ENCODE data around the gene DGKD.

The DGKD gene

GRCh38 chr2:233481368-233482142 is 127.3 kb downstream of the DGKD start:
- no peak for DNase-seq

DNA sequence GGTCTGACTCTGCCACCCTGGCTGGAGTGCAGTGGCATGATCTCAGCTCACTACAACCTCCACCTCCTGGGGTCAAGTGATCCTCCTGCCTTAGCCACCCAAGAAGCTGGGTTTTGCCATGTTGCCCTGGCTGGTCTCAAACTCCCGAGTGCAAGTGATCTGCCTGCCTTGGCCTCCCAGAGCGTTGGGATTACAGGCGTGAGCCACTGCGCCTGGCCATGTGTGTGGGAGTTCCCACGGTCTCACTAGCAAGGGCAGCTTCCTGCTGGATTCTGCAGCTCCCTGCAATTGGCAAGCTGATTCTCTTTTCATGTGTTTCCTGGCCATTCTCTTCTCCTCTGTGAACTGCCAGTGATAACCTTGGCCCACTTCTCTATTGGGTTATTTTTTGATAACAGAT is 128.3 kb downstream of the DGKD start:
- DNase-seq: no peak

- no peak for DNase-seq
These were observed 131.4 kb downstream of the DGKD start for GRCh38 chr2:233485726-233486125.

DNA sequence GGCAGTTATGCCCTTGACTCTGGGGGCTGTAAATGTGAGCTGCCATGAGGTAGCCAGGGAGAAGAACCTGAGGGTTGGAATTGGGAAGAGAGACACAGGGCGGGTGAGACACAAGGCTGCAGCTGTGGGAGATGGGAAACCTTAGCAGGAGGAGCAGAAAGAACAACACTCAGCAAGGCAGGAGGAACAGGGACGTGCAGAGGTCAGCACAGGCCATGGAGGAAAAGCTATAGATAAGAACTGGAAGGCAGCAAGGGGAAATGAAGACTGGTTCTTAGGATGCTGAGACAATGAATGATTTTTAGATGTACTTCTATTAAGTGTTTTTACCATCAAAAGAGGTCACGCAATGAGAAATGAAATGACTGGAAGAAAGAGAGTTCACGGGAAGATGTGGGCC is 132.1 kb downstream of the DGKD start:
- DNase-seq: no peak

- peak in 1 of 3 donors; percentile 14 for DNase-seq
These were observed 132.7 kb downstream of the DGKD start for GRCh38 chr2:233486778-233487552.

DNA sequence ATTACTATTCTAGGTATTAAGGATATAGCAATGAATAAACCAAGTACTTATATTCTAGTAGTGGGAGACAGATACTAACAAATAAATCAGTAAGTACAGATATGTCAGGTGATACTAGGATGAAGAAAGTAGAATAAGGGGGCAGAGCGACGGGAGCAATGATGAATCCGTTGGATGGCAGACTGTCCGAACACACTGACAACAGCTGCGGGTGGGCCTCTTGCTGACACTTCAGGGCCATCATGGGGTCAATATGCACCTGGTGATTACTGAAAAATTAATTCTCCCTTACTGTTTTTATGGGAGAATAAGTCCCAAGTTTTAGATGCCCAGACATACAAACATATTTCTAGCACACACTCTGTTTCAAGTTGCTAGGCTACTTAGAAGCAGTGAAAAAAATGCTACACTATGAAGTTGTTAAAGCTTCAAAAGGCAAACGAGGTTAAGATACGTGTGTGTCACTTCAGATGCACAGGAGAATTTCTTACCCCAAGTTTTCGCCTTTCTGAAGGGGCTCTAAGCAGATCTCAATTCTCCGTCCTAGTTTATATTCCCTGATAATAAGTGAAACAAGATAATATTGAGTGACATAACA is 133.6 kb downstream of the DGKD start:
- DNase-seq: no peak

GRCh38 chr2:233489143-233489542 is 134.8 kb downstream of the DGKD start:
- no peak for DNase-seq

- DNase-seq: no peak
These were observed 135.4 kb downstream of the DGKD start for GRCh38 chr2:233489666-233490065.

DNA sequence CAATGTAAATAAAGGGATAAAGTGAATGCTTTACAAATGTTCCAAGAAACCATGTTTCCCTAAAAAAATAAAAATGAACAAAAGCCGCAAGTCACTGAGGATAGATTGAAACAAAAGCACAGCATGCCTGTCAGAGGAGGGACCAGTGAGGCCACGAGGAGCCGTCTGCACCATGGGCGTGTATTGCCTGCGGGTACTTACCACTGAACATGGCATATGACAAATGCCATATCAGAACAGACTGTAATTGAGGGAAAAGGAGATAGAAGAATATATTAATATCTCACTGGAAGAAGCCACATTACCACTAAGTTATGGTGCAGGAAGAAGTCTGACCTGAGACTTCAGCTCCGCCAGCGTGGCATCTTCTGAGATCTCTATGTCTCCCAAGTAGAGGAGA is 136.5 kb downstream of the DGKD start:
- no peak for DNase-seq

DNA sequence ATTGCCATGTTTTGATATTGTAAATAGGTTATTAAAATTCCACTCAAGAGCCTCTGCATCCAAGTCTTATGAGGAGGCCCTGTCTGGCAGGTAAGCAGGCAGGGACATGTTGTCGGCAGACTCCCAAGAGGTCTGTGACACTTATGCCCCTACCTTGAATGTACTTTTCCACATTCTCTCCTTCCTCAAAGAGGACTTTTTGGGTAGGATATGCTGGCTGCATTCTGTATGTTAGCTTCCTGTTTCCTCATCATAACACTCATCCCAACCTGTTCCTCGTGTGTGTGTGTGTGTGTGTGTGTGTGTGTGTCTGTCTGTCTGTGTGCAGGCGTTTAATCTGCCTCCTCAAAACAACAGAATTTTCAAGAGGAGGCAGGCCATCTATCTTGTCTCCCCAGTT is 137.0 kb downstream of the DGKD start:
- DNase-seq: no peak

DNA sequence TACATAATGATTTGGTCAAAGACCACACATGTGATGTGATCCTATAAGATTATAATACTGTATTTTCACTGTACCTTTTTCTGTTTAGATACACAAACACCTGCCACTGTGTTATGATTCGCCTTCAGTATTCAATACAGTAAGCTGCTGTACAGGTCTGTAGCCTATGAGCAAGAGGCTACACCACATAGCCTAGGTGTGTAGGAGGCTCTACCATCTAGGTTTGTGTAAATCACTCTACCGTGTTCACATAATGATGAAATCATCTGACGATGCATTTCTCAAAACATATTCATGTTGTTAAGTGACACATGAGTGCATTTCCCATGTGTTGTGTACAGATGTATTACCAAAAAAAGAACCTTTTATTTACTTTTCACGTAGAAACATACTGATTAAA is 137.8 kb downstream of the DGKD start:
- DNase-seq: no peak

DNA sequence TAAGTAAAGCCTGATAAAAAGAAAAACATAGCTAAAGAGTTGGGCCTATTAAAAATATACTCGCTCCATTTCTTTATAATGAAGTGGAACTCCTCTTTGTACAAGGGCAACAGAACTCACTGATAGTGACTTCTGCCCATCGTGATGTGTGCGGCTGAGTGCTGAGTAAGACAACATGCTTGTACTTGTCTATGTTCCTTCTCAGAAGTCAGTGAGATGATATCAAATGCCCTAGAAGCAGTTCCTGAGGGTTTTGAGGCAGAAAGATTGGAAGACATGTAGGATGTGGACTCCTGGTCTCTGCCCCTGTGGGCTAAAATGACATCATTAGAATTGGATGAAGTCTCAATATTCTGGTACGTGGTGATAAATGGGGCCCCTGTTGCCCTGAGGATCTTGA is 138.5 kb downstream of the DGKD start:
- no peak for DNase-seq

DNA sequence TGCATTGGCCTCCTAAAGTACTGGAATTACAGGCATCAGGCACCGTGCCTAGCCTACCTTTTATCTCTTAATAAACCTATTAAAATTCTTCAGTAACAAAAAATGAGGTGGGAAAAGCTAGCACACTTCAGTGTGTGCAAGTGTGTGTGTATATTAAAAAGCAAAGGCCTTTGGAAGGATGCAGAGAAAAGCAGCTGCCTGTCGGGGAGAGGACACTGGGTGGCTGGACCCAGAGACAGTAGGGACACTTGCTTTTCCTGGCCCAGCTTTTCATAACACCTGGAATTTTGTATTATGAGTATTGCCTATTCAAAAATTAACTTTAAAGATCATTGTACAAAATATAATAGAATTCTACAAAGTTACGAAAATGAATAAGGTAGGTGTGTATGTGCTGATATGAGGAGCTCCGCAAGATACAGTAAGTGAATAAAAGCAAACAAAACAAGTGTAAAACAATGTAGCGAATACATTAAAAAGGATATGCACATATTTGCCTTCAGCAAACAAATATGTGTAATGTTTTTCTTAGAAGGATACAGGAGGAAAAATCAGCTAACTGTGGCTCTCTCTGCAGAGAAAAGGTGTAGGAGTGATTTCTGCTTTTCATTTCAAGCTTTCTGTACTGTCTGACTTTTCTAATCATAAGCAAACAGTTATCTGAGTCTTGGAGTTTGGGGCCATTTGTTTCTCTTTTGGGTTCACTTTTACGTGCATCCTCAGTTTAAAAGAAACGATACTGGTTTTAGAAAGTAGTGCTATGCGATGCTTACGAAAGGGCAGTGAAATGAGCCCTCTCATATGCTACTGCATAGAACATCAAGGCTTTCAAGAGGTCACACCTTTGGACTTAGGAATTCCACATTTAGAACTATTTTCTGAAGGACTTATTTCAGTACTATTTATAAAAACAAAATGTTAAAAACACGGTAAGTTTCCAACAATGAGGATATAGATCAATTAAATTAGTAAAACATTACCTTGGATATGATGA is 141.5 kb downstream of the DGKD start:
- no peak for DNase-seq

- no peak for DNase-seq
These were observed 143.4 kb downstream of the DGKD start for GRCh38 chr2:233497692-233498091.

- DNase-seq: peak; percentile 30 to 39 (median 35)
These were observed 143.8 kb downstream of the DGKD start for GRCh38 chr2:233498126-233498525.

- DNase-seq: no peak
These were observed 145.6 kb downstream of the DGKD start for GRCh38 chr2:233499928-233500327.

DNA sequence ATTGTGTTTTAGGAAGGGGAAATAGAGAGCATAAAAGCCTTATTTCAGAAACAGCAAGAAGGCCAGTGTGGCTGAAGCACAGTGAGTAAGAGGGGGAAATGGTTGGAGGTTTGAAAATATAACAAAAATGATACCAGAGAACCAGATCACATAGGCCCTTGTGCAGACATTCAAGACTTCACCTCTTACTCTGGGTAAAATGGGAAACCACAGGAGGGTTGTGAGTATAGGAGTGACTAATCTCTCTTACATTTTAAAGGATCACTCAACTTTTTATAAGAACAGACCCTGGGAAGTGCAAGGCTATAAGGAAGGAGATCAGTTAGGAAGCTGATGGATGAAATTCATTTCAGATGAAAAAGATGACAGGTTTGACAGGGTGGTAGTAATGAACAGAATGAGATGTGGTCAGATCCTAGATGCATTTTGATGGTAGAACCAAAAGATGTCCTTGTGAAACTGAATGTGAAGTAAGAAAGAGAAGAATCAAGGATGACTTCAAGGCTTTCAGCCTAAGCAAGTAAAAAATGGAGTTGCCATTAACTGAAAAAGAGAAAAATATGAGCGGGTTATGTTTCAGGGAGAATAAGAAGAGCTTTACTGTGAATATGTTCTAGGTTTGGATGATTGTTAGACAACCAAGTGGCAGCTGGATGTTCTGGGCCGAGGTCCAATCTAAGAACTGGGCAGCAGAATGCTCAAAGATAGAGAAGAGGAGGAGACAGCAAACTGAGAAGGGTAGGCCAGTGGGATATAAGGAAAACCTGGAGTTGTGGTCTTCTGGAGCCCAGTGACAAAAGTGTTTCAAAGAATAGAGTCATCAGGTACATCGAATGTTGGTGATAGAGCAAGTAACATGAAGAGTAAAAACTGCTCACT is 147.1 kb downstream of the DGKD start:
- peak; percentile 24 to 40 (median 26) for DNase-seq

DNA sequence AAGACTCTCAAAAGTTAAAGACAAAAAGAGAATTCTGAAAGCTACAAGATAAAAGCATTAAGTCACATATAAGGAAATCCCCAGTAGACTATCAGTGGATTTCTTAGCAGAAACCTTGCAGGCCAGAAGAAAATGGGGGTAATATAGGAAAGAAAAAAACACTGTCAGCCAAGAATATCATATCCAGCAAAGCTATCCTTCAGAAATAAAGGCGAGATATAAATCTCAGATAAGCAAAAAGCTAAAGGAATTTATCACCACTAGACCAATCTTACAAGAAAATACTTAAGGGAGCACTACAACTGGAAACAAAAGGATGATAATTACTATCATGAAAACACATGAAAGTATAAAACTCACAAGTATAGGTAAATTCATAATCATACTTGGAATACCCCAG is 149.2 kb downstream of the DGKD start:
- DNase-seq: no peak

DNA sequence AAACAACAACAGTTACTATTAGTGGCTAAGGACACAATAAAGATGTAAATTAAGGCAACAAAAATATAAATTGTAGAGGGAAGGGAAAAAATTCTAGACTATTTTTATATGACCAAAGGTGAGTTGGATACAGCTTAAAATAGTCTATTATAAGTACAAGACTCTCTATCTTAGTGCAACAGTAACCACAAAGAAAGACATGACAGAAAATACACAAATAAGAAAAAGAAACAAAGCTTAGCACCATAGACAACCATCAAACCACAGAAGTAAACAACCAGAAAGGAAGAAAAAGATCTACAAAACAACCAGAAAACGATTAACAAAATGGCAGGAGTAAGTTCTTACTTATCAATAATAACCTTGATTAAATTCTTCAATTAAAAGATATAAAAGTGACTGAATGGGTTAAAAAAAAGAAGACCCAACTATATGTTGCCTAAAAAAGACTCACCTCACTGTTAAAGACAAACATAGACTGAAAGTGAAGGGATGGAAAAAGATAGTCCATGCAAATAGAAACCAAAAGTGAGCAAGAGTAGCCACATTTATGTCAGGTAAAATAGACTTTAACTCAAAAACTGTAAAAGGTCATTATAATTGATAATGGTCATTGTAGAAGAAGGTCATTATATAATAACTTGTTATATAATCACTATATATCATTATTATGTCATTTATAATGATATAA is 149.8 kb downstream of the DGKD start:
- no peak for DNase-seq

- no peak for DNase-seq
These were observed 159.8 kb downstream of the DGKD start for GRCh38 chr2:233513953-233514655.
